Measurements from ENCODE around the gene NAXD. TPM values are rescaled to one million over a fixed set of nuclear protein-coding genes. Genes with fewer than 3 reads are reported as not detected.

The NAXD gene
- total and polyA plus RNA-seq, 2 of the 4 experiments (the other 2 are of a cell fraction), result 10.2 to 27.2 TPM

- no TSS peak for BruUV-seq (replicated peaks)
- no peak overlapping the region for H2BK120ac ChIP-seq (ENCODE audit: low read depth, low read length)
- no peak overlapping the region for H4K8ac ChIP-seq (ENCODE audit: low read depth in 2 of 2, low read length in 2 of 2)
- ATAC-seq (ENCODE audit: low read depth), result no peak
- intact Hi-C loops (cut with micrococcal nuclease), result no loop called here
- no peak overlapping the region for H3K27ac ChIP-seq (ENCODE audit: insufficient read depth, low read length)
- no peak overlapping the region for H3K23ac ChIP-seq (ENCODE audit: low read depth, low read length)
- H3K4ac ChIP-seq (ENCODE audit: low read depth, low read length), result no peak overlapping the region
- peaks cover 27 to 51% of the 10 kb centered on the region in 2 experiments for H3K79me1 ChIP-seq (ENCODE audit: low read depth in 1 of 2, low read length in 2 of 2)
- H3K14ac ChIP-seq (replicated peaks; ENCODE audit: low read depth, low read length), result no peak overlapping the region
- H2BK5ac ChIP-seq (ENCODE audit: low read depth, low read length, poor library complexity, severe bottlenecking), result no peak overlapping the region
- no peak overlapping the region for H3K18ac ChIP-seq (ENCODE audit: low read depth, low read length)
- no peak overlapping the region for H3K9ac ChIP-seq (ENCODE audit: low read depth, low read length)
- no peak overlapping the region for H3K4me2 ChIP-seq (ENCODE audit: low read depth, low read length)
- CTCF ChIA-PET, result no interaction called here
- TF ChIP-seq NFE2L2 (IDR thresholded peaks at IDR 0.05; ENCODE audit: low read depth, low read length) (no peak), FOS (IDR thresholded peaks at IDR 0.05; ENCODE audit: low read depth, low read length) (no peak), MAZ (IDR thresholded peaks at IDR 0.05; ENCODE audit: borderline replicate concordance, low read depth, low read length) (no peak), RFX5 (IDR thresholded peaks at IDR 0.05; ENCODE audit: low read depth, low read length) (no peak)
- TF ChIP-seq, protein P1, sequence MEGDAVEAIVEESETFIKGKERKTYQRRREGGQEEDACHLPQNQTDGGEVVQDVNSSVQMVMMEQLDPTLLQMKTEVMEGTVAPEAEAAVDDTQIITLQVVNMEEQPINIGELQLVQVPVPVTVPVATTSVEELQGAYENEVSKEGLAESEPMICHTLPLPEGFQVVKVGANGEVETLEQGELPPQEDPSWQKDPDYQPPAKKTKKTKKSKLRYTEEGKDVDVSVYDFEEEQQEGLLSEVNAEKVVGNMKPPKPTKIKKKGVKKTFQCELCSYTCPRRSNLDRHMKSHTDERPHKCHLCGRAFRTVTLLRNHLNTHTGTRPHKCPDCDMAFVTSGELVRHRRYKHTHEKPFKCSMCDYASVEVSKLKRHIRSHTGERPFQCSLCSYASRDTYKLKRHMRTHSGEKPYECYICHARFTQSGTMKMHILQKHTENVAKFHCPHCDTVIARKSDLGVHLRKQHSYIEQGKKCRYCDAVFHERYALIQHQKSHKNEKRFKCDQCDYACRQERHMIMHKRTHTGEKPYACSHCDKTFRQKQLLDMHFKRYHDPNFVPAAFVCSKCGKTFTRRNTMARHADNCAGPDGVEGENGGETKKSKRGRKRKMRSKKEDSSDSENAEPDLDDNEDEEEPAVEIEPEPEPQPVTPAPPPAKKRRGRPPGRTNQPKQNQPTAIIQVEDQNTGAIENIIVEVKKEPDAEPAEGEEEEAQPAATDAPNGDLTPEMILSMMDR (conservative IDR thresholded peaks at IDR 0.05; ENCODE audit: low read depth, low read length), result no peak
- H3K9me1 ChIP-seq (ENCODE audit: insufficient read depth, low read length), result peaks cover 26% of the 10 kb centered on the region
- no peak overlapping the region for H3K56ac ChIP-seq (ENCODE audit: extremely low read depth, insufficient read depth, low read length)
- WGBS, 2 experiments (ENCODE audit: extremely low coverage in 2 of 2, insufficient read length in 1 of 2), result 93% methylated on average over 3 of the region's 19 CpGs; no CpG with 5 or more reads in 1 of the 2 experiments
- no peak overlapping the region for H2AK5ac ChIP-seq (ENCODE audit: low read depth, low read length)
- dilution Hi-C loops (cut with HindIII; ENCODE audit: low sequenced_read_pairs, unreplicated experiment), result no loop called here
- H4K5ac ChIP-seq (ENCODE audit: low read depth, low read length), result no peak overlapping the region
- POLR2A ChIA-PET (ENCODE audit: unreplicated experiment), result no interaction called here
- no peak overlapping the region for H4K91ac ChIP-seq (ENCODE audit: insufficient read depth, low read depth, low read length)
- H3K9me3 ChIP-seq (ENCODE audit: control insufficient read depth, insufficient read depth, low read length), result no peaks in the 10 kb centered on the region
- H3K27me3 ChIP-seq (ENCODE audit: control insufficient read depth, insufficient read depth, low read length), result no peaks in the 10 kb centered on the region
- peaks cover 65% of the 10 kb centered on the region for H3K36me3 ChIP-seq (ENCODE audit: control insufficient read depth, insufficient read depth, low read length)
- H2BK15ac ChIP-seq (ENCODE audit: low read depth, low read length), result no peak overlapping the region
- DNase-seq, result no peak
- in situ Hi-C loops (cut with MboI; ENCODE audit: low sequenced_read_pairs), result no loop called here
- no peak overlapping the region for H2AFZ ChIP-seq (replicated peaks; ENCODE audit: low read length, poor library complexity)
- H4K20me1 ChIP-seq (ENCODE audit: insufficient read depth, low read length), result peaks cover 45% of the 10 kb centered on the region
- H2AK9ac ChIP-seq (replicated peaks; ENCODE audit: low read depth, low read length, poor library complexity), result no peak overlapping the region
- no peak overlapping the region for H3K4me3 ChIP-seq (ENCODE audit: insufficient read depth, low read depth, low read length)
- H3K4me1 ChIP-seq (ENCODE audit: control insufficient read depth, insufficient read depth, low read length), result peaks cover 5% of the 10 kb centered on the region; the same call in 1 of the 2 replicates
- no peak overlapping the region for H2BK20ac ChIP-seq (ENCODE audit: low read depth, low read length)
These were observed 20.2 kb downstream of the NAXD start for GRCh38 chr13:110635405-110636002.
